Smooth muscle cell of trachea (primary cell): ENCODE data around the gene KCNA3. TPM values are rescaled to one million over a fixed set of nuclear protein-coding genes. Genes with fewer than 3 reads are reported as not detected.

Experiments used
- total RNA-seq: library from RNA; depleted of rRNA; stranded (reverse); fragments of >200 nt; gene quantifications from 2 replicates; pipeline ENCODE4 v1.2.1, GENCODE V29; 2014

KCNA3 gene
- total RNA-seq, result 0.73 and 3.5 TPM in 2 replicates

GRCh38 chr1:110674337-110675059, at the start of gene KCNA3:
Gene KCNA3, minus strand, starts transcription at chr1:110674940. Its CDS starts 131 bp downstream, at chr1:110674809.

Other genes with a start within 250 kb of the KCNA3 start
- gene PROK1, start 223.8 kb downstream of the KCNA3 start, total RNA-seq, result not detected in 2 replicates
- not detected in 2 replicates for gene KCNA10, start 155.8 kb downstream of the KCNA3 start, total RNA-seq
- 0.17 TPM in 1 of 2 replicates, not detected in the other for gene KCNA2, start 68.6 kb downstream of the KCNA3 start, total RNA-seq
- gene CD53, start 198.2 kb upstream of the KCNA3 start, total RNA-seq, result not detected in 2 replicates